Measurements from ENCODE around the gene PIAS1.

GRCh38 chr15:68209735-68210408, 155.8 kb downstream of the PIAS1 start:
- TF ChIP-seq CTCF (IDR thresholded peaks at IDR 0.05) (no peak), POLR2A (IDR thresholded peaks at IDR 0.05) (no peak)
